ENCODE measurements around the gene SPEG. TPM values are rescaled to one million over a fixed set of nuclear protein-coding genes. Genes with fewer than 3 reads are reported as not detected.

Gene SPEG
- total and polyA plus RNA-seq, 3 donors from 2014 or later = 16.0 to 24.3 (median 23.0) TPM

DNA sequence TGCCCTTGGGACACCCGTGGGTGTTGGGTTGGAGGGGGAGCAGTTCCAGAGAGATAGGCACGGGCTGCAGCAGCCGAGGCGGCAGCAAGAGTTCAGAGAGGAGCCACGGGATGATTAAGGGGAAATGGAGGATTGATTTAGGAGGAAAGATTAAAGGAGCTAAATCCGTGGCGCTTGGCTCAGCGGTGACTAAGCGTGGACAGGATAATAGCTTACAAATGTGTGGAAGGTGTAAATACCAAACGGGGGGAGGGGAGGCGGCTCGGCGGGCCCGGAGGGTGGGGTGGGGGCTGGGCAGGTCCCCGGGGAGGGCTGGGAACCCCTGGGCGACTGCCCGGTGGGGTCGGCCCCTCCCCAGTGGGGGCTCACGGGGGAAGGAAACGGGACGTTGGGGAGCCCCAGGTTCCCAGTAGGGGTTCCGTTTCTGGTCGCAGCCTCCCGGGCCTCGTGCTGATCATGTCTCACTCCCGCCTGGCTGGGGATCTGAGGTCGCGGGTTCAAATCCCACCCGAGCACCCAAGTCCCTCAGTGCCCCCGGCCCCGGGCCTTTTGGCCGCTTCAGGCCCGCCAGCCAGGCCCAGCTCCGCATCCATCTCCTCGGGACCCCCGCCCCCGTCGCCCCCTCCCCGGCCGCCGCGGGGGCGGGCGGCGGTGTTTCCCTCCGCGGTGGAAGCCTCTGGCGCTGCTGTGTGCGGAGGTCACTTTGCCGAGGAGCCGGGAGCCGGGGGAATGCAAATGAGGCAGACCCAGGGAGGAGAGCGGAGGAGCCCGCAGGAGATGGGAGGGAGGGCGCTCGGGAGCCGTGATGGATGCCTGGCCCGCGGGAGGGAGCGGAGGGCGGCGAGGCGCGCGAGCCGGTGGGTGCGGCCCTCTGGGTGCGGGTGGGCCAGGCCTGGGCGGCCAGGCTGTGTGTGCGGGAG, 87.7 kb downstream of the SPEG start:
- Histone ChIP-seq H3K9me3 (no peaks in the 10 kb centered on the region), H3K4me1 (peaks cover 11% of the 10 kb centered on the region), H3K27me3 (no peaks in the 10 kb centered on the region), H3K4me3 (peak overlapping the region; percentile 34 to 37), H3K36me3 (ENCODE audit: low read depth, missing control alignments) (no peaks in the 10 kb centered on the region), H3K27ac (no peak overlapping the region)
- WGBS, 2 donors = 8 to 10% methylated on average over 23 to 69 of the region's 70 CpGs
- TF ChIP-seq, protein P1, sequence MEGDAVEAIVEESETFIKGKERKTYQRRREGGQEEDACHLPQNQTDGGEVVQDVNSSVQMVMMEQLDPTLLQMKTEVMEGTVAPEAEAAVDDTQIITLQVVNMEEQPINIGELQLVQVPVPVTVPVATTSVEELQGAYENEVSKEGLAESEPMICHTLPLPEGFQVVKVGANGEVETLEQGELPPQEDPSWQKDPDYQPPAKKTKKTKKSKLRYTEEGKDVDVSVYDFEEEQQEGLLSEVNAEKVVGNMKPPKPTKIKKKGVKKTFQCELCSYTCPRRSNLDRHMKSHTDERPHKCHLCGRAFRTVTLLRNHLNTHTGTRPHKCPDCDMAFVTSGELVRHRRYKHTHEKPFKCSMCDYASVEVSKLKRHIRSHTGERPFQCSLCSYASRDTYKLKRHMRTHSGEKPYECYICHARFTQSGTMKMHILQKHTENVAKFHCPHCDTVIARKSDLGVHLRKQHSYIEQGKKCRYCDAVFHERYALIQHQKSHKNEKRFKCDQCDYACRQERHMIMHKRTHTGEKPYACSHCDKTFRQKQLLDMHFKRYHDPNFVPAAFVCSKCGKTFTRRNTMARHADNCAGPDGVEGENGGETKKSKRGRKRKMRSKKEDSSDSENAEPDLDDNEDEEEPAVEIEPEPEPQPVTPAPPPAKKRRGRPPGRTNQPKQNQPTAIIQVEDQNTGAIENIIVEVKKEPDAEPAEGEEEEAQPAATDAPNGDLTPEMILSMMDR (IDR thresholded peaks at IDR 0.05) = no peak
- no peak for TF ChIP-seq POLR2A (IDR thresholded peaks at IDR 0.05)
- peak; percentile 59 for DNase-seq
- intact Hi-C loops (cut with DNase I; ENCODE audit: low total_unique reads) = loop anchor here (10.0 kb wide), 1 partner anchor 48 kb away; no protein-coding TSS in a partner anchor

- Histone ChIP-seq H3K4me1 (peaks cover 11% of the 10 kb centered on the region), H3K9me3 (no peaks in the 10 kb centered on the region), H3K27me3 (no peaks in the 10 kb centered on the region), H3K27ac (no peak overlapping the region), H3K36me3 (ENCODE audit: low read depth, missing control alignments) (no peaks in the 10 kb centered on the region), H3K4me3 (peak overlapping the region; percentile 34 to 37)
- intact Hi-C loops (cut with DNase I; ENCODE audit: low total_unique reads) = loop anchor here (10.0 kb wide), 1 partner anchor 48 kb away; no protein-coding TSS in a partner anchor
- WGBS, 2 donors = 20 to 30% methylated on average over 24 of the region's 24 CpGs
- no peak for DNase-seq
- TF ChIP-seq POLR2A (IDR thresholded peaks at IDR 0.05) = no peak
- TF ChIP-seq, protein P1 (IDR thresholded peaks at IDR 0.05) = no peak
These were observed 88.5 kb downstream of the SPEG start for GRCh38 chr2:219523031-219523671.

- DNase-seq = no peak
- TF ChIP-seq POLR2A (IDR thresholded peaks at IDR 0.05) = no peak
- TF ChIP-seq, protein P1 (IDR thresholded peaks at IDR 0.05) = no peak
- Histone ChIP-seq H3K4me1 (peaks cover 13% of the 10 kb centered on the region), H3K4me3 (no peak overlapping the region), H3K9me3 (no peaks in the 10 kb centered on the region), H3K36me3 (ENCODE audit: low read depth, missing control alignments) (no peaks in the 10 kb centered on the region), H3K27ac (no peak overlapping the region), H3K27me3 (no peaks in the 10 kb centered on the region)
- intact Hi-C loops (cut with DNase I; ENCODE audit: low total_unique reads) = loop anchor here (10.0 kb wide), 1 partner anchor 50 kb away; no protein-coding TSS in a partner anchor
- 98 to 100% methylated on average over 2 of the region's 2 CpGs for WGBS, 2 donors
These were observed 90.2 kb downstream of the SPEG start for GRCh38 chr2:219524817-219525216.

GRCh38 chr2:219525533-219526232, 91.0 kb downstream of the SPEG start:
- TF ChIP-seq POLR2A (IDR thresholded peaks at IDR 0.05) = no peak
- TF ChIP-seq, protein P1 (IDR thresholded peaks at IDR 0.05) = no peak
- intact Hi-C loops (cut with DNase I; ENCODE audit: low total_unique reads) = loop anchor here (10.0 kb wide), 1 partner anchor 51 kb away; no protein-coding TSS in a partner anchor
- Histone ChIP-seq H3K4me3 (no peak overlapping the region), H3K36me3 (ENCODE audit: low read depth, missing control alignments) (no peaks in the 10 kb centered on the region), H3K4me1 (peaks cover 15% of the 10 kb centered on the region), H3K27ac (no peak overlapping the region), H3K9me3 (no peaks in the 10 kb centered on the region), H3K27me3 (no peaks in the 10 kb centered on the region)
- DNase-seq = no peak
- WGBS, 2 donors = 56 to 67% methylated on average over 8 to 9 of the region's 9 CpGs
